HepG2 (cell line): ENCODE data around the gene PAPPA2. TPM values are rescaled to one million over a fixed set of nuclear protein-coding genes. Genes with fewer than 3 reads are reported as not detected.

ENCODE experiments used
- ATAC-seq: fragments of 200-7000 bp; cut with Tn5 transposase; 3 replicates; pipeline ENCODE4 v1.9.1; 2020; ENCODE audit warnings: mild to moderate bottlenecking, moderate library complexity
- BruUV-seq: library from RNA; stranded (reverse); fragments of 400-500 nt; replicated peaks from 2 replicates; lab custom pipeline; 2021; lab: Mats Ljungman, UMichigan
- CTCF ChIA-PET: fragments of 300-600 bp; formaldehyde crosslinking; extraction: SDS; loops from one replicate; lab custom pipeline; 2021; ENCODE audit warnings: low total read pairs, inconsistent platforms, low intra/inter-chr PET ratio; lab: Yijun Ruan, JAX
- POLR2A ChIA-PET: fragments of 350-600 bp; sonication (Branson Sonifier 250); formaldehyde crosslinking; loops from one replicate; lab custom pipeline; 2020; ENCODE audit warnings: antibody characterized with exemption, inconsistent platforms; lab: Yijun Ruan, JAX
- DNase-seq: peaks from one replicate; pipeline ENCODE4 v3.0.0-alpha.2; 2015; ENCODE audit warnings: low spot score
- FAIRE-seq: peaks from 3 replicates; lab custom pipeline; 2011; peaks lifted over from hg19 to GRCh38; lab: Jason Lieb, UNC
- H2AFZ ChIP-seq: one replicate; pipeline ENCODE4 v1.6.1; 2011; ENCODE audit warnings: low read length, inconsistent platforms
- H3K27ac ChIP-seq: fragments of 300-600 bp; 3 replicates; pipeline ENCODE4 v1.8.0; 2011; ENCODE audit warnings: mixed run types, mild to moderate bottlenecking, mixed read lengths, low read length, inconsistent platforms; ENCODE audit not compliant: insufficient read depth; ENCODE audit errors: extremely low read length
- H3K27me3 ChIP-seq, 2 experiments: fragments of 200-600 bp in 1 of 2; 2 replicates in 1 of 2; 3 replicates in 1 of 2; pipeline versions ENCODE4 v1.6.0 to v1.8.0; 2011; ENCODE audit warnings: low read length in 2 of 2, mild to moderate bottlenecking in 2 of 2, moderate library complexity in 2 of 2, inconsistent platforms in 1 of 2; ENCODE audit not compliant: insufficient read depth in 2 of 2, control insufficient read depth in 1 of 2
- H3K36me3 ChIP-seq, 2 experiments: fragments of 200-600 bp in 1 of 2; replicated peaks in 1 of 2; 2 replicates in 1 of 2; 3 replicates in 1 of 2; pipeline versions ENCODE4 v1.5.1 to v1.8.0; 2011; ENCODE audit warnings: low read length in 2 of 2, inconsistent platforms in 1 of 2; ENCODE audit not compliant: insufficient read depth in 2 of 2, control insufficient read depth in 1 of 2
- H3K4me1 ChIP-seq: 2 replicates; pipeline ENCODE4 v1.5.1; 2012; ENCODE audit warnings: low read length, inconsistent platforms; ENCODE audit not compliant: insufficient read depth
- H3K4me2 ChIP-seq: 2 replicates; pipeline ENCODE4 v1.6.0; 2011; ENCODE audit warnings: low read depth, low read length, inconsistent platforms
- H3K4me3 ChIP-seq, 3 experiments: fragments of 200-600 bp in 1 of 3; sonication (generic), shearing (Covaris generic) in 1 of 3; replicated peaks in 1 of 3; 2 replicates each; pipeline ENCODE4 v1.5.1; 2011 to 2016; ENCODE audit warnings: low read length in 3 of 3, inconsistent platforms in 2 of 3, low read depth in 2 of 3, mild to moderate bottlenecking in 2 of 3, control low read depth in 1 of 3, mixed read lengths in 1 of 3; ENCODE audit not compliant: insufficient read depth in 1 of 3
- H3K79me2 ChIP-seq: one replicate; pipeline ENCODE4 v1.6.1; 2011; ENCODE audit warnings: low read length, inconsistent platforms; ENCODE audit not compliant: insufficient read depth
- H3K9ac ChIP-seq: 2 replicates; pipeline ENCODE4 v1.6.0; 2011; ENCODE audit warnings: mild to moderate bottlenecking, low read depth, low read length, inconsistent platforms; ENCODE audit not compliant: insufficient read depth
- H3K9me3 ChIP-seq: 2 replicates; pipeline ENCODE4 v1.5.1; 2012; ENCODE audit warnings: mild to moderate bottlenecking, low read length
- H4K20me1 ChIP-seq: 2 replicates; pipeline ENCODE4 v1.6.0; 2011; ENCODE audit warnings: inconsistent platforms, mild to moderate bottlenecking, low read length, moderate library complexity; ENCODE audit not compliant: insufficient read depth
- ATF7 ChIP-seq, 2 experiments: fragments of 450-650 bp in 1 of 2; sonication (generic) in 1 of 2; formaldehyde crosslinking in 1 of 2; IDR thresholded peaks; 2 replicates each; pipeline versions ENCODE4 v1.4.0 to v1.6.1; 2016 to 2020; ENCODE audit warnings: antibody characterized with exemption in 1 of 2, mild to moderate bottlenecking in 1 of 2, missing genetic modification reagents in 1 of 2
- CENPT ChIP-seq: sonication (generic); formaldehyde crosslinking; IDR thresholded peaks from 2 replicates; pipeline ENCODE4 v1.8.0; 2022; ENCODE audit warnings: low read depth, mild to moderate bottlenecking, moderate library complexity, missing genetic modification reagents
- XBP1 ChIP-seq: sonication (generic); formaldehyde crosslinking; IDR thresholded peaks from 2 replicates; pipeline ENCODE4 v1.5.0; 2020; ENCODE audit warnings: missing genetic modification reagents
- WGBS: methylation state at CpG from one replicate; pipeline ENCODE4 v1.1.6; 2017; ENCODE audit warnings: low lambda C conversion rate; 5-methylcytosine and 5-hydroxymethylcytosine counted together
- in situ Hi-C: cut with HindIII; loops from 2 replicates; pipeline ENCODE4 v1.10.0; 2017; ENCODE audit warnings: low pct_unique_long_range_greater_than_20kb; ENCODE audit not compliant: extremely low pct_ligation_motif_present
- intact Hi-C: fragments of 100-400 bp; cut with micrococcal nuclease; formaldehyde crosslinking; loops from one replicate; pipeline ENCODE4 v1.10.0; 2022; ENCODE audit not compliant: unreplicated experiment
- polyA plus RNA-seq, 8 experiments: library from polyadenylated mRNA; depleted of rRNA in 3 of 8; stranded (reverse) in 7 of 8; unstranded in 1 of 8; fragments of >200 nt; fragmentation: Illumina TruSeq in 4 of 8; extraction: Trizol in 4 of 8; gene quantifications; 2 replicates each; pipeline versions ENCODE4 v1.2.1 to v1.2.3, GENCODE V29; 2011 to 2016; ENCODE audit warnings: low read depth in 4 of 8, missing spikeins in 1 of 8, mixed read lengths in 1 of 8; ENCODE audit not compliant: insufficient read depth in 1 of 8
- total RNA-seq, 5 experiments: library from RNA; depleted of rRNA; stranded (reverse); fragments of >200 nt; fragmentation: Illumina TruSeq; extraction: Trizol; gene quantifications; 2 replicates each; pipeline ENCODE4 v1.2.3, GENCODE V29; 2016; ENCODE audit warnings: low read depth in 1 of 5

Gene PAPPA2
- total and polyA plus RNA-seq, 2 of the 13 experiments (the other 11 are each of a cell fraction or from before 2014, with no cell fraction given), result 0.01 TPM; not detected in 1

- ATAC-seq (no peak), DNase-seq (no peak), FAIRE-seq (no peak)
- ChIA-PET CTCF (no interaction called here), POLR2A (no interaction called here)
- no peak overlapping the region for H2AFZ ChIP-seq
- in situ Hi-C loops (loop anchor here (5.0 to 25.0 kb wide), 2 partner anchors 137 to 307 kb away; no protein-coding TSS in a partner anchor), intact Hi-C loops (loop anchor here (5.0 kb wide), 1 partner anchor 1322 kb away; no protein-coding TSS in a partner anchor)
- no peak overlapping the region for H3K9ac ChIP-seq
- H3K4me2 ChIP-seq, result no peak overlapping the region
- no peaks in the 10 kb centered on the region for H3K4me1 ChIP-seq
- TF ChIP-seq CENPT (no peak), XBP1 (CRISPR knock-in tag) (no peak)
- H4K20me1 ChIP-seq, result no peaks in the 10 kb centered on the region
- no peaks in the 10 kb centered on the region for H3K36me3 ChIP-seq
- no peaks in the 10 kb centered on the region for H3K79me2 ChIP-seq
- H3K9me3 ChIP-seq, result no peaks in the 10 kb centered on the region
- 0 out of 5 replicates have a peak, but pooled peaks cover 0 to 6% of the 10 kb centered on the region in 2 experiments for H3K27me3 ChIP-seq
- no TSS peak for BruUV-seq
- 42% methylated on average over 2 of the region's 2 CpGs for WGBS
- H3K4me3 ChIP-seq, result no peak overlapping the region
- H3K27ac ChIP-seq, result no peak overlapping the region
Observed at GRCh38 chr1:176694713-176695112, 231.7 kb downstream of the PAPPA2 start.

- no peak overlapping the region for H3K4me3 ChIP-seq
- no peak for FAIRE-seq
- H3K27ac ChIP-seq, result no peak overlapping the region
- no peaks in the 10 kb centered on the region for H3K4me1 ChIP-seq
- no peak overlapping the region for H3K4me2 ChIP-seq
- POLR2A ChIA-PET, result no interaction called here
- no peak for DNase-seq
- H2AFZ ChIP-seq, result no peak overlapping the region
- TF ChIP-seq ATF7 (IDR thresholded peaks at IDR 0.05) (no peak), ATF7 (CRISPR knock-in tag; IDR thresholded peaks at IDR 0.05) (no peak)
- H3K9me3 ChIP-seq, result no peaks in the 10 kb centered on the region
- intact Hi-C loops (no loop called here), in situ Hi-C loops (loop anchor here (25.0 kb wide), 1 partner anchor 309 kb away; no protein-coding TSS in a partner anchor)
- 0 out of 5 replicates have a peak, but pooled peaks cover 0 to 6% of the 10 kb centered on the region in 2 experiments for H3K27me3 ChIP-seq
- no peak for ATAC-seq
- 9% methylated on average over 5 of the region's 5 CpGs for WGBS
- no peaks in the 10 kb centered on the region for H4K20me1 ChIP-seq
- CTCF ChIA-PET, result no interaction called here
- no peaks in the 10 kb centered on the region for H3K36me3 ChIP-seq
- no TSS peak for BruUV-seq
- H3K9ac ChIP-seq, result no peak overlapping the region
- H3K79me2 ChIP-seq, result no peaks in the 10 kb centered on the region
Observed at GRCh38 chr1:176696109-176696508, 233.1 kb downstream of the PAPPA2 start.
